GM21381 (cell line): ENCODE data around the gene SIL1.

Source experiments
- ATAC-seq: cut with Tn5 transposase; IDR thresholded peaks from one replicate; pipeline ENCODE4 v1.9.1; 2021; ENCODE audit warnings: mild to moderate bottlenecking, moderate library complexity; ENCODE audit not compliant: unreplicated experiment

Gene SIL1

GRCh38 chr5:138986186-138986800, 211.9 kb downstream of the SIL1 start:
- ATAC-seq = no peak

DNA sequence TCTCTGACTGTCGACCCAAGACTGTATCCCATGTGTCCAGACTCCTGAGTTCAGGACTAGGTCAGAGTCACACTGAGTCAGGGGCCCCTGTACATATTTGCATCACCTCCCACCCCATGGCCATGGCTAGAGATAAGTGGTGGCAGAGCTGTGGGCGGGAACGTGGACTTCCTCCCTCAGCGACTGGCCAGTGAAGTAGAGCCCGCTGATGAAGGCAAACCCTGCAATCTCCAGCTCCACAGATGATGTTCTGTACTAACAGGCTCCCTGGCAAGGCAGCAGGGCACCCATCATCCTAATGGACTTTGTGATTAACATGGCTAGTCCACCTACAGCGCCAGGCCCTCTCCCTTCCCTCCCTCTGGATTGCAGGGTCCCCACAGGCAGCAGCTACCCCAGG, 212.5 kb downstream of the SIL1 start:
- no peak for ATAC-seq

- no peak for ATAC-seq
These were observed 212.9 kb downstream of the SIL1 start for GRCh38 chr5:138985256-138985655.

- no peak for ATAC-seq
These were observed 214.2 kb downstream of the SIL1 start for GRCh38 chr5:138983984-138984383.

DNA sequence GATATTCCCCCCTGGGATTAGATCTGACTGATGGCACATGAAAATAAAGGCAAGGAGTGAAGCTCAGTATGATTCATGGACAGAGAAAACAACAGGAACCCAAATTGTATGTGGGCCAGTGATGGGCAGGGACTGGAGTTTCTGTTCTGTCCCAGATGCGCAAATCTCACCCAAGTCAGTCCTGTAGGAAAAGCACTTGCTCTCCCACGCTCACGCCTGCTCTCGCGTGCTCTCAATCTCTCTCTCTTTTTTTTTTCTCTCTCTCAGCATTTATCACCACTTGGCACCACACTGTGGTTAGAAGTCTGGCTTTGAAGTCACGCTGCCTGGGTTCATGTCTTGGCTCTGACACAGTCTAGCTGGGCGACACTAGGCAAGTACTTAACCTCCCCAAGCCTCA, 216.6 kb downstream of the SIL1 start:
- no peak for ATAC-seq

DNA sequence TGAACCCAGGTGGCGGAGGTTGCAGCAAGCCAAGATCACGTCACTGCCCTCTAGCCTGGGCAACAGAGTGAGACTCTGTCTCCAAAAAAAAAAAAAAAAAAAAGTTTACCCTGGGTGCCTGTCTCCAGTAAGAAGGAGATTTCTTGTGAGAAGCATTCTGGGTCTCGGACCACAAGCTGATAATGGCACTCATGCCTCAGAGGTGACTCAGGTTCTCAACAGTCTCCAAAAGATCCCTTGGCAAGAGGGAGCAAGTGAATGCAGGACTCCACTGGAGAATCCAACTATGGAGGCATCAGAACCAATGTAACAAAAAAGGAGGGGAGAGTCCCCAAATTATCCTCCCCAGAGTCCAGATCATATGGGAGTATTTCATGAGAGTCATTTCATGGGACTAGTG, 217.0 kb downstream of the SIL1 start:
- ATAC-seq = no peak

DNA sequence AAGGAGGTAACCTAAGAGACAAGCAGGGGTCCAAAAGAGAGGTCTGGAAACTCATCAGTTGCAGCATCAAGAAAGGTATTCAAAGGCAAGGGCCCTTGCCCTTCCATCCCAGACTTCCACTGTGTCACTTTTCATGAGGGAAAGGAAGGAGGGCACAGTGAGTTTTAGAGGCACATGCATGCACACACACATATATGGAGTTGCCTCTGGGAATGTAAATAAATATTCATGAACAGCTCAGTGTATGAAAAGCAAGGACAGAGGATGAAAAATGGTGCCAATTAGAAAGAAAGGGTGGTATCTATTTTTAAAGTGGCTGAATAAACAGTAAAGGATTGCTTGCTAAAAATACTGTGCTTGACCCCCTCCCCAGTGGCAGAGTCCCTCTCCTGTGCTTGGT, 217.7 kb downstream of the SIL1 start:
- ATAC-seq = no peak

- ATAC-seq = no peak
These were observed 218.4 kb downstream of the SIL1 start for GRCh38 chr5:138979684-138980280.

- no peak for ATAC-seq
These were observed 219.6 kb downstream of the SIL1 start for GRCh38 chr5:138978581-138978980.

DNA sequence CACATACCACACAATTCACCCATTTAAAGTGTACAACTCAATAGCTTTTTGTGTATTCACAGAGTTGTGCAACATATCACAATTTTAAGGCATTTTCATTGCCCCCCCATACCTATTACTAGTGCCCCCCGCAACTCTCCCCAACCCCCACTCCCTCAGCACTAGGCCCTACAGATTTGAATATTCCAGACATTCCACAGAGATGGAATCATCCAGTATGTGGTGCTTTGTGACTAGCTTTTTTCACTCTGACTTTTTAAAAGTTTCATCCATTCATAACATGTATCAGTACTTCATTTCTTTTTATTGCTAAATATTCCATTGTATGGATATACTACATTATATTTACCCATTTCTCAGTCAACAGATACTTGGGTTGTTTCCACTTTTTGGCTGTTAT, 220.1 kb downstream of the SIL1 start:
- no peak for ATAC-seq

DNA sequence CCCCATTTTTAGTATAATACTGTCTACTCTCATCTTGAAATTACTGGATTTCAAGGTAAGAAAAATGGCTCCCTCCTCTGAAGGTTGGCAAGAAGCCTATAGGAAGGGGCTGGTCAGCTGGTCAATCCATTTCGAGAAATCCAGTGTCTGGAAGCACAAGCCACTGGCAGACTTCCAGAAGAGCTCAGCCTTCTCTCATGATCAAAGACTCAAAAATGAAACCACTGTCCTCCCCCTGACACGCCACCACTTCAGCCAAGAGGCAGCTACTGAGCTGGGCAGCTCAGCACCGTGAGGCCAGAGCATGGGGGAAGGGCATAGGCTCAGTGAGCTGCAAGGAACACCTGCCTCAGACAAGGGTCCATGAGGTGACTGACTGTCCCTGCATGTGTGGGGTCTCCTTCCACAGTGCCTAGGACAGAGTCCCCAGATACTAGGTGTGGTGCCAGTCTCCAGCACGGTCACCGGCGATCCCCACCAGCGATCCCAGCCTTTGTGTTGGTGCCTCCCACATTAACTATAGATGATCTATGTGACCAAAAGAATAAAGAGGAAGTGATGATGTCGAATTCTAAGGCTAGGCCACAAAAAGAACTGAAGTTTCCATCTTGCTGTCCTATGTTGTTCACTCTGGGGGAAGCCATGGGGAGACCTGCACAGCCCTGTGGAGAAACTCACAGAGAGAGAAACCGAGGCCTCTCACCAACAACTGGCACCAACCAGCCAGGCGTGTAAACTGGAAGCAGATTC, 222.9 kb downstream of the SIL1 start:
- ATAC-seq = no peak

- ATAC-seq = no peak
These were observed 223.7 kb downstream of the SIL1 start for GRCh38 chr5:138974227-138975063.

GRCh38 chr5:138972836-138973235, 225.3 kb downstream of the SIL1 start:
- ATAC-seq = no peak

DNA sequence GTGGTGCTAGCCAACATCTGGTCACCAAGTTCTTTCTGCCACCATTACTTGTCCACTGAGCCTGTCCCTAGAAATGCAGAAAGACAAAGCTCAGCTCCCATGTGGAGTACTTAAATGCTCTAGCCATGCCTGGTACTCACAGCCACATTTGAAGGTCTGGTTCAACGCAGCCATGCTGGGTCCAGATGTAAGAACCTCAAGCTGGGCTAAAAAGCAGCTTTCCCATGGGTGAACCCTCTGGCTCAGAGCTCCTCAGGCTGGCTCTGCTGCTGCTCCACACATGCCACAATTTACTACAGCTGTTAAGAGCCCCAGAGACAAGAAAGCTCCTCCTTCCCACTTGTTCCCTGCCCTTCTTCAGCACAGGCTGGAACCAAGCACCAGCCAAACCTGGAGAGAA, 225.9 kb downstream of the SIL1 start:
- no peak for ATAC-seq

GRCh38 chr5:138969323-138970002, 228.7 kb downstream of the SIL1 start:
- no peak for ATAC-seq

GRCh38 chr5:138968601-138969000, 229.6 kb downstream of the SIL1 start:
- ATAC-seq = no peak

DNA sequence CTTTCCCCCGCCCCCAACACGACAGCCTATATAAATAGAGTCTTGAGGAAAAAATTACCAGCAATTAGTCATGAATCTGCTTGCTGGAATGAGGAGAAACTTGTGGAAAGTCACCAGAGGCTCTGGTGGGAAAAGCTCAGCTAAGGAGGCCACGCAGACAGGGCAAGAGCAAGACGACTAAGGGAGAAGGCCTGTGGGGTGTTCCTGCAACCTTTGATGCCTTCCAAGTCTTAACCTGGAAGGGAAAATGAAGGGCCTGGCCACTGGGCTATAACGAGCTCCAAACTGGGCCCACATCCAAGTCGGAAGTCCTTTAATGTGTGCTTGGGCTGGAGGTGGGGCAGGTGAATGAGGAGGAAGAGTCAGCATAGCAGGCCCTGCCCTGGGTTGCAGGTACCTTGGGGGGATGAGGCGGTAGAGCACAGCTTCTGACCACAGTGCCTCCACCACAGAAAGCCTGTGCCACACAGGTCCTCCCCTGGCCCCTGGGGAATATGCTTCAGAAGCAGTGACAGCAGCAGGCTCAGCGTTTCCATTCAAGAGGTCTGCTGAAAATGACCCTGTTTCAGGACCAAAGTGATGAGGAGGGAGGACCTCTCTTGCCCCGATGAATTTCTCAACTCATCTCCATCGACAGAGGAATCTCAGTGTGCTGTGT, 230.2 kb downstream of the SIL1 start:
- ATAC-seq = no peak

- ATAC-seq = no peak
These were observed 231.8 kb downstream of the SIL1 start for GRCh38 chr5:138966236-138966985.

GRCh38 chr5:138965626-138966025, 232.5 kb downstream of the SIL1 start:
- no peak for ATAC-seq
